ENCODE results near the gene OR51B2. TPM values are rescaled to one million over a fixed set of nuclear protein-coding genes. Genes with fewer than 3 reads are reported as not detected.
"Not testable (repeated sequence)": the region's sequence is repeated elsewhere in the genome, so short reads cannot be mapped to it uniquely, and the experiment has no call there.

Gene OR51B2
- total and polyA plus RNA-seq, 7 experiments from 2014 or later: not detected

- H3K4me1 Mint-ChIP-seq; DNase-seq; POLR2A ChIA-PET; H3K4me1 ChIP-seq (ENCODE audit: control insufficient read depth in 2 of 2, insufficient read depth in 2 of 2, low read length in 2 of 2); H3K36me3 ChIP-seq (ENCODE audit: control insufficient read depth in 2 of 3, insufficient read depth in 3 of 3, low read length in 3 of 3); CTCF ChIA-PET; H3K27ac ChIP-seq (ENCODE audit: low read depth, low read length); H3K27ac Mint-ChIP-seq; H3K27me3 ChIP-seq (ENCODE audit: control insufficient read depth in 2 of 2, insufficient read depth in 2 of 2, low read length in 2 of 2); intact Hi-C loops (cut with micrococcal nuclease); H3K4me3 Mint-ChIP-seq; H3K4me3 ChIP-seq (ENCODE audit: low read length); H3K9me3 Mint-ChIP-seq; H3K9me3 ChIP-seq (ENCODE audit: control insufficient read depth in 2 of 3, low read length in 3 of 3); H3K36me3 Mint-ChIP-seq; ATAC-seq: not testable (repeated sequence)
- H3K27me3 Mint-ChIP-seq: peaks cover 0 to 14% (median 6%) of the 10 kb centered on the region in 5 donors
These were observed 10.6 kb downstream of the OR51B2 start for GRCh38 chr11:5313326-5314023.

GRCh38 chr11:5310423-5310822, 13.7 kb downstream of the OR51B2 start:
- Histone ChIP-seq H3K9me3 (ENCODE audit: control insufficient read depth in 2 of 3, low read length in 3 of 3) (no peaks in the 10 kb centered on the region), H3K27ac (ENCODE audit: low read depth, low read length) (no peak overlapping the region), H3K27me3 (ENCODE audit: control insufficient read depth in 2 of 2, insufficient read depth in 2 of 2, low read length in 2 of 2) (no peaks in the 10 kb centered on the region), H3K36me3 (ENCODE audit: control insufficient read depth in 2 of 3, insufficient read depth in 3 of 3, low read length in 3 of 3) (no peaks in the 10 kb centered on the region), H3K4me1 (ENCODE audit: control insufficient read depth in 2 of 2, insufficient read depth in 2 of 2, low read length in 2 of 2) (no peaks in the 10 kb centered on the region), H3K4me3 (ENCODE audit: low read length) (no peak overlapping the region)
- DNase-seq (no peak), ATAC-seq (no peak)
- Mint-ChIP-seq H3K4me3 (no peak overlapping the region), H3K27ac (no peak overlapping the region), H3K4me1 (no peaks in the 10 kb centered on the region), H3K27me3 (peaks cover 0 to 11% (median 8%) of the 10 kb centered on the region in 5 donors), H3K36me3 (no peaks in the 10 kb centered on the region), H3K9me3 (peaks cover 0 to 6% (median 0%) of the 10 kb centered on the region in 11 donors)
- ChIA-PET POLR2A (no interaction called here), CTCF (no interaction called here)
- intact Hi-C loops (cut with micrococcal nuclease): no loop called here

GRCh38 chr11:5307256-5308019, 16.7 kb downstream of the OR51B2 start:
- H3K9me3 Mint-ChIP-seq: no peaks in the 10 kb centered on the region
- intact Hi-C loops (cut with micrococcal nuclease): no loop called here
- no peaks in the 10 kb centered on the region for H3K9me3 ChIP-seq (ENCODE audit: control insufficient read depth in 2 of 3, low read length in 3 of 3)
- H3K4me1 Mint-ChIP-seq: no peaks in the 10 kb centered on the region
- H3K4me3 Mint-ChIP-seq: no peak overlapping the region
- no peak overlapping the region for H3K27ac Mint-ChIP-seq
- CTCF ChIA-PET: interaction anchor here (0.7 kb wide), 1 partner anchor 26 kb away, joined by 3 read pairs; no protein-coding TSS in a partner anchor
- no peak overlapping the region for H3K27ac ChIP-seq (ENCODE audit: low read depth, low read length)
- H3K27me3 ChIP-seq (ENCODE audit: control insufficient read depth in 2 of 2, insufficient read depth in 2 of 2, low read length in 2 of 2): no peaks in the 10 kb centered on the region
- no peaks in the 10 kb centered on the region for H3K36me3 ChIP-seq (ENCODE audit: control insufficient read depth in 2 of 3, insufficient read depth in 3 of 3, low read length in 3 of 3)
- H3K4me3 ChIP-seq (ENCODE audit: low read length): no peak overlapping the region
- peaks cover 0 to 18% (median 8%) of the 10 kb centered on the region in 5 donors for H3K27me3 Mint-ChIP-seq
- ATAC-seq (no peak), DNase-seq (no peak)
- H3K36me3 Mint-ChIP-seq: no peaks in the 10 kb centered on the region
- no peaks in the 10 kb centered on the region for H3K4me1 ChIP-seq (ENCODE audit: control insufficient read depth in 2 of 2, insufficient read depth in 2 of 2, low read length in 2 of 2)
- POLR2A ChIA-PET: no interaction called here

- no peaks in the 10 kb centered on the region for H3K36me3 Mint-ChIP-seq
- Histone ChIP-seq H3K4me1 (ENCODE audit: control insufficient read depth in 2 of 2, insufficient read depth in 2 of 2, low read length in 2 of 2) (no peaks in the 10 kb centered on the region), H3K9me3 (ENCODE audit: control insufficient read depth in 2 of 3, low read length in 3 of 3) (no peaks in the 10 kb centered on the region), H3K36me3 (ENCODE audit: control insufficient read depth in 2 of 3, insufficient read depth in 3 of 3, low read length in 3 of 3) (no peaks in the 10 kb centered on the region), H3K27ac (ENCODE audit: low read depth, low read length) (no peak overlapping the region), H3K4me3 (ENCODE audit: low read length) (no peak overlapping the region), H3K27me3 (ENCODE audit: control insufficient read depth in 2 of 2, insufficient read depth in 2 of 2, low read length in 2 of 2) (no peaks in the 10 kb centered on the region)
- H3K4me1 Mint-ChIP-seq: peaks cover 0 to 2% (median 0%) of the 10 kb centered on the region in 7 donors
- no peak overlapping the region for H3K27ac Mint-ChIP-seq
- H3K4me3 Mint-ChIP-seq: no peak overlapping the region
- no peak for ATAC-seq
- POLR2A ChIA-PET: no interaction called here
- no peak for DNase-seq
- no peaks in the 10 kb centered on the region for H3K9me3 Mint-ChIP-seq
- intact Hi-C loops (cut with micrococcal nuclease): no loop called here
- CTCF ChIA-PET: no interaction called here
- H3K27me3 Mint-ChIP-seq: peaks cover 0 to 19% (median 6%) of the 10 kb centered on the region in 5 donors
These were observed 20.1 kb downstream of the OR51B2 start for GRCh38 chr11:5304046-5304445.

- Histone ChIP-seq H3K27ac (ENCODE audit: low read depth, low read length) (no peak overlapping the region), H3K4me3 (ENCODE audit: low read length) (no peak overlapping the region), H3K27me3 (ENCODE audit: control insufficient read depth in 2 of 2, insufficient read depth in 2 of 2, low read length in 2 of 2) (no peaks in the 10 kb centered on the region), H3K4me1 (ENCODE audit: control insufficient read depth in 2 of 2, insufficient read depth in 2 of 2, low read length in 2 of 2) (no peaks in the 10 kb centered on the region), H3K9me3 (ENCODE audit: control insufficient read depth in 2 of 3, low read length in 3 of 3) (no peaks in the 10 kb centered on the region), H3K36me3 (ENCODE audit: control insufficient read depth in 2 of 3, insufficient read depth in 3 of 3, low read length in 3 of 3) (no peaks in the 10 kb centered on the region)
- H3K27ac Mint-ChIP-seq: no peak overlapping the region
- DNase-seq (no peak), ATAC-seq (no peak)
- ChIA-PET POLR2A (no interaction called here), CTCF (no interaction called here)
- intact Hi-C loops (cut with micrococcal nuclease): no loop called here
- H3K27me3 Mint-ChIP-seq: peaks cover 0 to 19% (median 6%) of the 10 kb centered on the region in 5 donors
- no peaks in the 10 kb centered on the region for H3K36me3 Mint-ChIP-seq
- no peak overlapping the region for H3K4me3 Mint-ChIP-seq
- H3K9me3 Mint-ChIP-seq: no peaks in the 10 kb centered on the region
- peaks cover 0 to 2% (median 0%) of the 10 kb centered on the region in 7 donors for H3K4me1 Mint-ChIP-seq
These were observed 20.5 kb downstream of the OR51B2 start for GRCh38 chr11:5303626-5304025.

- H3K9me3 Mint-ChIP-seq: no peaks in the 10 kb centered on the region
- POLR2A ChIA-PET: no interaction called here
- no peak within 1 kb of the TSS for H3K27ac ChIP-seq (ENCODE audit: low read depth, low read length)
- CTCF ChIA-PET: no interaction called here
- ATAC-seq: no peak
- H3K4me1 ChIP-seq (ENCODE audit: control insufficient read depth in 2 of 2, insufficient read depth in 2 of 2, low read length in 2 of 2): no peaks in the 10 kb centered on the region
- H3K27ac Mint-ChIP-seq: no peak within 1 kb of the TSS
- intact Hi-C loops (cut with micrococcal nuclease): no loop called here
- H3K27me3 ChIP-seq (ENCODE audit: control insufficient read depth in 2 of 2, insufficient read depth in 2 of 2, low read length in 2 of 2): no peaks in the 10 kb centered on the region
- H3K27me3 Mint-ChIP-seq: peaks cover 2 to 19% (median 14%) of the 10 kb centered on the region in 5 donors
- no peaks in the 10 kb centered on the region for H3K36me3 ChIP-seq (ENCODE audit: control insufficient read depth in 2 of 3, insufficient read depth in 3 of 3, low read length in 3 of 3)
- no peaks in the 10 kb centered on the region for H3K36me3 Mint-ChIP-seq
- DNase-seq: no peak
- no peak within 1 kb of the TSS for H3K4me3 ChIP-seq (ENCODE audit: low read length)
- no peak within 1 kb of the TSS for H3K4me3 Mint-ChIP-seq
- no peaks in the 10 kb centered on the region for H3K9me3 ChIP-seq (ENCODE audit: control insufficient read depth in 2 of 3, low read length in 3 of 3)
- H3K4me1 Mint-ChIP-seq: peaks cover 0 to 2% (median 0%) of the 10 kb centered on the region in 7 donors
These were observed 22.3 kb downstream of the OR51B2 start, which contains the start of gene OR51B4 for GRCh38 chr11:5301846-5302245. Gene OR51B4 (minus strand): TSS chr11:5301946. CDS start chr11:5301946, 0 bp downstream.

Measured in naive thymus-derived CD4-positive, alpha-beta T cell (primary cell).